Sigmoid colon (tissue), 3 donors: ENCODE data around the gene SIRT5.

Experiments used
- POLR2A ChIP-seq, 2 donors: fragments of 450-650 bp; IDR thresholded peaks; one replicate each; pipeline ENCODE4 v1.6.1; 2016; ENCODE audit warnings: antibody characterized with exemption in 2 of 2, mild to moderate bottlenecking in 2 of 2, moderate library complexity in 2 of 2
- TF ChIP-seq, protein P1 (sequence below), 4 experiments: fragments of 450-650 bp in 3 of 4; fragments of 200-600 bp in 1 of 4; IDR thresholded peaks; one replicate each; pipeline ENCODE4 v1.5.1; 2016 to 2019; ENCODE audit warnings: antibody characterized with exemption in 4 of 4, mild to moderate bottlenecking in 3 of 4, moderate library complexity in 2 of 4

DNA sequence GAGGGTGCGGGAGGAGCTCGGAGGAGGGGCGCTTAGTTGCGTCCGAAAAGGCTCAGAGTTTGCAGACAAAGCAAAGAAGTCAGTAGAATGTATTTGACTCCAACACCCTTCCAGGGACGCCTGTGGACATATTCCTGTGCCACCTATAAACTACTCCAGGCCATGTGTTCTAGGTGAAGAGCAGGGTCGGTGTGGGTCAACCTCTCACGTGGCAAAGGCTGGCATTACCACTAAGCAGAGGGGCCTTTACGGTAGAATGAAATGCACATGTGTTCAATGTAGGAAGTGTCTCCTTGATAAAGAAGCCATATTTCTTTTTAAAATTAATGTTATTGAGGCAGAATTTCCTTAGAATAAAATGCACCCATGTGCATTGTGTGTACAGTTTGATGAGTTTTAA is 15.4 kb downstream of the SIRT5 start:
- TF ChIP-seq, protein P1, sequence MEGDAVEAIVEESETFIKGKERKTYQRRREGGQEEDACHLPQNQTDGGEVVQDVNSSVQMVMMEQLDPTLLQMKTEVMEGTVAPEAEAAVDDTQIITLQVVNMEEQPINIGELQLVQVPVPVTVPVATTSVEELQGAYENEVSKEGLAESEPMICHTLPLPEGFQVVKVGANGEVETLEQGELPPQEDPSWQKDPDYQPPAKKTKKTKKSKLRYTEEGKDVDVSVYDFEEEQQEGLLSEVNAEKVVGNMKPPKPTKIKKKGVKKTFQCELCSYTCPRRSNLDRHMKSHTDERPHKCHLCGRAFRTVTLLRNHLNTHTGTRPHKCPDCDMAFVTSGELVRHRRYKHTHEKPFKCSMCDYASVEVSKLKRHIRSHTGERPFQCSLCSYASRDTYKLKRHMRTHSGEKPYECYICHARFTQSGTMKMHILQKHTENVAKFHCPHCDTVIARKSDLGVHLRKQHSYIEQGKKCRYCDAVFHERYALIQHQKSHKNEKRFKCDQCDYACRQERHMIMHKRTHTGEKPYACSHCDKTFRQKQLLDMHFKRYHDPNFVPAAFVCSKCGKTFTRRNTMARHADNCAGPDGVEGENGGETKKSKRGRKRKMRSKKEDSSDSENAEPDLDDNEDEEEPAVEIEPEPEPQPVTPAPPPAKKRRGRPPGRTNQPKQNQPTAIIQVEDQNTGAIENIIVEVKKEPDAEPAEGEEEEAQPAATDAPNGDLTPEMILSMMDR (IDR thresholded peaks at IDR 0.05): no peak
- no peak for TF ChIP-seq POLR2A (IDR thresholded peaks at IDR 0.05)
